ENCODE data around the gene CEBPA.
"Not testable (repeated sequence)": the region's sequence is repeated elsewhere in the genome, so short reads cannot be mapped to it uniquely, and the experiment has no call there.

CEBPA gene

DNA sequence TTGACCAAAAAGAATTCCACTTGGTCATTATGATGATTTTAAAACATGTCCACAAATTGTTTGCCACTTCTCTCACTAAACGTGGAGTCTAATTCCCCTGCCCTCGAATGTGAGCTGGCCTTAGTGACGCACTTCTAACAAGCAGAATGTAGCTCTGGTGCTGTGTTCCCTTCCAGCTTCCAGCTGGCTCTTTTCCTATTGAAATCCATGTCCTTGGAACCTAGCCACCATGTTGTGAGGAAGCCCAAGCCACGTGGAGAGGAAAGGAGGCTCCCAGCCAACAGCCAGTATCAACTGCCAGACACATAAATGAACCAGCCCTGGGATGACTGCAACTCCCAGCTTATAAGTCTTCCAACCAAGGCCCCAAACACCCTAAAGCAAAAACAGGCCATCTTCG, 23.6 kb upstream of the CEBPA start:
- H3K9me3 ChIP-seq (ENCODE audit: control insufficient read depth in 2 of 2, low read length in 2 of 2): peaks cover 0 to 4% of the 10 kb centered on the region in 2 donors
- H3K36me3 ChIP-seq (ENCODE audit: control insufficient read depth in 2 of 2, insufficient read depth in 2 of 2, low read length in 2 of 2): no peaks in the 10 kb centered on the region
- no peak overlapping the region for H3K27ac ChIP-seq (ENCODE audit: low read depth in 2 of 2, low read length in 2 of 2)
- no peaks in the 10 kb centered on the region for H3K27me3 ChIP-seq (ENCODE audit: control insufficient read depth in 2 of 2, insufficient read depth in 2 of 2, low read length in 2 of 2)
- H3K9ac ChIP-seq (ENCODE audit: low read depth in 1 of 2, low read length in 2 of 2): no peak overlapping the region
- H3K4me3 ChIP-seq (ENCODE audit: low read length in 2 of 2): no peak overlapping the region
- H3K4me1 ChIP-seq (ENCODE audit: control insufficient read depth in 2 of 2, insufficient read depth in 2 of 2, low read length in 2 of 2): peaks cover 0 to 5% of the 10 kb centered on the region in 2 donors

DNA sequence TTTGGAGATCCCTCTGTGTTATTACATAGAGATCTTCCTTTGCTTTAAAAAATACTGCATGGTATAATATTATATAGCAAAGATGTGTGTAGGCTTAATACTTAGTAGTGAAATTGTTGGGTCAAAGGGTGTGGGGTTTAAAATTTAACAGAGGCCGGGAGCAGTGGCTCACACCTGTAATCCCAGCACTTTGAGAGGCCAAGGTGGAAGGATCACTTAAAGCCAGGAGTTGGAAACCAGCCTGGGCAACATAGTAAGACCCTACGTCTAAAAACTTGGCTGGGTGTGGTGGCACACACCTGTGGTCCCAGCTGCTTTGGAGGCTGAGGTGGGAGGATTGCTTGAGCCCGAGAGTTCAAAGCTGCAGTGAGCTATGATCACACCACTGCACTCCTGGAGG, 22.3 kb upstream of the CEBPA start:
- H3K27ac ChIP-seq (ENCODE audit: low read depth in 2 of 2, low read length in 2 of 2): no peak overlapping the region
- H3K9me3 ChIP-seq (ENCODE audit: control insufficient read depth in 2 of 2, low read length in 2 of 2): peaks cover 0 to 4% of the 10 kb centered on the region in 2 donors
- peaks cover 0 to 5% of the 10 kb centered on the region in 2 donors for H3K4me1 ChIP-seq (ENCODE audit: control insufficient read depth in 2 of 2, insufficient read depth in 2 of 2, low read length in 2 of 2)
- no peaks in the 10 kb centered on the region for H3K36me3 ChIP-seq (ENCODE audit: control insufficient read depth in 2 of 2, insufficient read depth in 2 of 2, low read length in 2 of 2)
- H3K4me3 ChIP-seq (ENCODE audit: low read length in 2 of 2): no peak overlapping the region
- no peaks in the 10 kb centered on the region for H3K27me3 ChIP-seq (ENCODE audit: control insufficient read depth in 2 of 2, insufficient read depth in 2 of 2, low read length in 2 of 2)
- H3K9ac ChIP-seq (ENCODE audit: low read depth in 1 of 2, low read length in 2 of 2): no peak overlapping the region

DNA sequence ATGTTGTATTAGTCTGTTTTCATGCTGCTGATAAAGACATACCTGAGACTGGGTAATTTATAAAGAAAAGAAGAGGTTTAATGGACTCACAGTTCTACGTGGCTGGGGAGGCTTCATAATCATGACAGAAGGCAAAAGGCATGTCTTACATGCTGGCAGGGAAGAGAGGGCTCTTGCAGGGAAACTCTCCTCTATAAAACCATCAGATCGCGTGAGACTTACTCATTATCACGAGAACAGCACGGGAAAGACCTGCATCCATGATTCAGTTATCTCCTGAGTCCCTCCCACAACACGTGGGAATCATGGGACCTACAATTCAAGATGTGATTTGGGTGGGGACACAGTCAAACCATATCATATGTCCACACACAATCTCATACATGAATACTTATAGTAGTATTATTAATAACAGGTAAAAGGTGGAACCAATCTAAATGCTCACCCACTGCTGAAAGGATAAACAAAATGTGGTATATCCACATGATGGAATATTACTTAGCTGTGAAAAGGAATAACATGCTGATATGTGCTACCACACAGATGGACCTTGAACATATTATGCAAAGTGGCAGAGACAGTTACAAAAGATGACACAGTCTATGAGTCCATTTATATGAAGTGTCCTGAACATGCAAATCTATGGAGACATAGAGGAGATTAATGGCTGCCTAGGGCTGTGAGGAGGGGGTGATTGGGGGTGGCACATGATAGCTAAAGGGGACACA, 20.9 kb upstream of the CEBPA start:
- H3K27ac ChIP-seq (ENCODE audit: low read depth in 2 of 2, low read length in 2 of 2): no peak overlapping the region
- H3K4me1 ChIP-seq (ENCODE audit: control insufficient read depth in 2 of 2, insufficient read depth in 2 of 2, low read length in 2 of 2): peaks cover 3 to 8% of the 10 kb centered on the region in 2 donors
- peaks cover 0 to 4% of the 10 kb centered on the region in 2 donors for H3K9me3 ChIP-seq (ENCODE audit: control insufficient read depth in 2 of 2, low read length in 2 of 2)
- H3K36me3 ChIP-seq (ENCODE audit: control insufficient read depth in 2 of 2, insufficient read depth in 2 of 2, low read length in 2 of 2): no peaks in the 10 kb centered on the region
- no peak overlapping the region for H3K4me3 ChIP-seq (ENCODE audit: low read length in 2 of 2)
- no peak overlapping the region for H3K9ac ChIP-seq (ENCODE audit: low read depth in 1 of 2, low read length in 2 of 2)
- no peaks in the 10 kb centered on the region for H3K27me3 ChIP-seq (ENCODE audit: control insufficient read depth in 2 of 2, insufficient read depth in 2 of 2, low read length in 2 of 2)

DNA sequence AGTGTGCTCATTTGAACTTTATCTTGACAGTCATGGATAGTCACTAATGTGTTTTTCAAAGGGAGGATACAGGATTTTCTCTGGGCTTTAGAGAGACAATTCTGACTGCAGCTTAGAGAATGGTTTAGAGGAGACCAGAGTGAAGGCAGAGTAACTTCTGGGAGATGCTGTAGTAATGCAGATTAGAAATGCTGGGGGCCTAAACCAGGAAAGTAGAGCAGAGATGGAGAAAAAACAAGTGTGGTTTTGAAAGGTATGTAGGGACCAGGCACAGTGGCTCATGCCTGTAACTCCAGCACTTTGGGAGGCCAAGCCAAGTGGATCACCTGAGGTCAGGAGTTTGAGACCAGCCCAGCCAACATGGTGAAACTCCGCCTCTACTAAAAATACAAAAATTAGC, 18.3 kb upstream of the CEBPA start:
- Histone ChIP-seq H3K9ac (ENCODE audit: low read depth in 1 of 2, low read length in 2 of 2) (no peak overlapping the region), H3K9me3 (ENCODE audit: control insufficient read depth in 2 of 2, low read length in 2 of 2) (no peaks in the 10 kb centered on the region), H3K27ac (ENCODE audit: low read depth in 2 of 2, low read length in 2 of 2) (no peak overlapping the region), H3K36me3 (ENCODE audit: control insufficient read depth in 2 of 2, insufficient read depth in 2 of 2, low read length in 2 of 2) (no peaks in the 10 kb centered on the region), H3K4me3 (ENCODE audit: low read length in 2 of 2) (no peak overlapping the region), H3K27me3 (ENCODE audit: control insufficient read depth in 2 of 2, insufficient read depth in 2 of 2, low read length in 2 of 2) (no peaks in the 10 kb centered on the region), H3K4me1 (ENCODE audit: control insufficient read depth in 2 of 2, insufficient read depth in 2 of 2, low read length in 2 of 2) (peaks cover 3 to 22% of the 10 kb centered on the region in 2 donors)

DNA sequence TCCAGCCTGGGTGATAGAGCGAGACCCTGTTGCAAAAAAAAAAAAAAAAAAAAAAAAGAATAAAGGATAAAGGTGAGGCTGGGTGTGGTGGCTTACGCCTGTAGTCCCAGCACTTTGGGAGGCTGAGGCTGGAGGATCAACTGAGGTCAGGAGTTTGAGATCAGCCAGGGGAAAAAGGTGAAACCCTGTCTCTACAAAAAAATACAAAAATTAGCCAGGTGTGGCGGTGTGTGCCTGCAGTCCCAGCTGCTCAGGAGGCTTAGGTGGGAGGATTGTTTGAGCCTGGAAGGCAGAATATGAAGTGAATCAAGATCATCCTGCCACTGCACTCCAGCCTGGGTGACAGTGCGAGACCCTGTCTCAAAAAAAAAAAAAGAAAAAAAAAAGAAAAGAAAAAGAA, 15.7 kb upstream of the CEBPA start:
- H3K27me3 ChIP-seq (ENCODE audit: control insufficient read depth in 2 of 2, insufficient read depth in 2 of 2, low read length in 2 of 2); H3K9me3 ChIP-seq (ENCODE audit: control insufficient read depth in 2 of 2, low read length in 2 of 2); H3K9ac ChIP-seq (ENCODE audit: low read depth in 1 of 2, low read length in 2 of 2); H3K4me3 ChIP-seq (ENCODE audit: low read length in 2 of 2); H3K36me3 ChIP-seq (ENCODE audit: control insufficient read depth in 2 of 2, insufficient read depth in 2 of 2, low read length in 2 of 2): not testable (repeated sequence)
- peak overlapping the region; percentile 81 to 86 for H3K27ac ChIP-seq (ENCODE audit: low read depth in 2 of 2, low read length in 2 of 2)
- H3K4me1 ChIP-seq (ENCODE audit: control insufficient read depth in 2 of 2, insufficient read depth in 2 of 2, low read length in 2 of 2): peaks cover 3 to 18% of the 10 kb centered on the region in 2 donors

DNA sequence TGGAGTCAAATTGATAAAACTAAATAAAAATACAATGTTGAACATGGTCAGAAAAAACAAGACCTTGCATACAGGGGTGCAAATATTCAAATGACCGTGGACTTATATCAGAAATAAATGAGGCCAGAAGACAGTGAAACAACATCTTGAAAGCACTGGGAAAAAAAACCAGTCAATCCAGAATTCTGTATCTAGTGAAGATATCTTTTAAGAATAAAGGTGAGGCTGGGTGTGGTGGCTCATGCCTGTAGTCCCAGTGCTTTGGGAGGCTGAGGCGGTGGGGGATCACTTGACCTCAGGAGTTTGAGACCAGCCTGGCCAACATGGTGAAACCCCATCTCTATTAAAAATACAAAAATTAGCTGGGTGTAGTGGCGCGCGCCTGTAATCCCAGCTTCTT, 15.2 kb upstream of the CEBPA start:
- H3K27me3 ChIP-seq (ENCODE audit: control insufficient read depth in 2 of 2, insufficient read depth in 2 of 2, low read length in 2 of 2): no peaks in the 10 kb centered on the region
- H3K4me3 ChIP-seq (ENCODE audit: low read length in 2 of 2): peak overlapping the region; percentile 19 to 32
- peak overlapping the region in 1 of 2 donors; percentile 38 for H3K9ac ChIP-seq (ENCODE audit: low read depth in 1 of 2, low read length in 2 of 2)
- H3K9me3 ChIP-seq (ENCODE audit: control insufficient read depth in 2 of 2, low read length in 2 of 2): no peaks in the 10 kb centered on the region
- peaks cover 3 to 20% of the 10 kb centered on the region in 2 donors for H3K4me1 ChIP-seq (ENCODE audit: control insufficient read depth in 2 of 2, insufficient read depth in 2 of 2, low read length in 2 of 2)
- no peaks in the 10 kb centered on the region for H3K36me3 ChIP-seq (ENCODE audit: control insufficient read depth in 2 of 2, insufficient read depth in 2 of 2, low read length in 2 of 2)
- peak overlapping the region; percentile 81 to 86 for H3K27ac ChIP-seq (ENCODE audit: low read depth in 2 of 2, low read length in 2 of 2)

DNA sequence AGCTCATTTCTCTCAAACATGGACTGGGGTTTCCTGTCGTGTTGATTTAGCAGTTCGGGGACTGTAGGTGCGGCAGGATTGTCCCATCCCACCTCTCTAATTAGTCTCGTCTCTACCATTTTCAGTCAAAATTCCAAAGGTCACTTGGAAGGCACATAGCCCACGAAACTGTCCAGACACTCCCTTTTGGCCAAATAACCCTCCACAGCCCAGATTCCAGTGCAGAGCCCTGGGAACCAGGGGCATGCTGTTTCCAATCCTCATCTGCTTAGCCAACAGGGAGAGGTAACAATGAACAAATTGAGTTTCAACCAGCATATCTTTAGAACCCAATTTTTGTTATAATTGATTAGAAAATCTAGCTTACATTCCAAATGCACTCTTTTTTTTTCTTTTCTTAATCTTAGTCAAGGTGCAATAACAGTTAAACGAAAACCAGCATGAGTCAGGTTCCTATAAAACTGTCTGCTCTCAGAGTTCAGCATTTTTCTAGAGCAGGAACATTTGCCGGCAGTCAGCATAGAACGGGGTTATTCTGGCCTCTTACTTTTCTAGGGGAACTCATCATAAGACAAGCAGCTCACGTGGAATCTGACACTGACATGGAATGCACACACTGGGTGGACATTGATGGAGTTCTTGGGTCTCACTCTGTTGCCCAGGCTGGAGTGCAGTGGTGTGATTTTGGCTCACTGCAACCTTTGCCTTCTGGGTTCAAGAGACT, 14.4 kb upstream of the CEBPA start:
- peak overlapping the region; percentile 81 to 86 for H3K27ac ChIP-seq (ENCODE audit: low read depth in 2 of 2, low read length in 2 of 2)
- H3K36me3 ChIP-seq (ENCODE audit: control insufficient read depth in 2 of 2, insufficient read depth in 2 of 2, low read length in 2 of 2): no peaks in the 10 kb centered on the region
- H3K4me1 ChIP-seq (ENCODE audit: control insufficient read depth in 2 of 2, insufficient read depth in 2 of 2, low read length in 2 of 2): peaks cover 3 to 23% of the 10 kb centered on the region in 2 donors
- H3K27me3 ChIP-seq (ENCODE audit: control insufficient read depth in 2 of 2, insufficient read depth in 2 of 2, low read length in 2 of 2): no peaks in the 10 kb centered on the region
- H3K9me3 ChIP-seq (ENCODE audit: control insufficient read depth in 2 of 2, low read length in 2 of 2): no peaks in the 10 kb centered on the region
- peak overlapping the region in 1 of 2 donors; percentile 38 for H3K9ac ChIP-seq (ENCODE audit: low read depth in 1 of 2, low read length in 2 of 2)
- peak overlapping the region; percentile 32 to 34 for H3K4me3 ChIP-seq (ENCODE audit: low read length in 2 of 2)

DNA sequence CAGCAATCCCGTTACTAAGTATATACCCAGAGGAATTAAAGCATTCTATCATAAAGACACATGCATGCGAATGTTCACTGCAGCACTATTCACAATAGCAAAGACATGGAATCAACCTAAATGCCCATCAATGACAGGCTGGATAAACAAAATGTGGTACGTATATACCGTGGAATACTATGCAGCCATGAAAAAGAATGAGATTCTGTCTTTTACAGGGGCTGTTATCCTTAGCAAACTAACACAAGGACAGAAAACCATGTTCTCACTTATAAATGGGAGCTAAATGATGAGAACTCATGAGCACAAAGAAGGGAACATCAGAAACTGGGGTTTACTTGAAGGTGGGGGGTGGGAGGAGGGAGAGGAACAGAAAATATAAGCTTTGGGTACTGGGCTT, 10.5 kb upstream of the CEBPA start:
- H3K9ac ChIP-seq (ENCODE audit: low read depth in 1 of 2, low read length in 2 of 2); H3K4me3 ChIP-seq (ENCODE audit: low read length in 2 of 2); H3K9me3 ChIP-seq (ENCODE audit: control insufficient read depth in 2 of 2, low read length in 2 of 2); H3K36me3 ChIP-seq (ENCODE audit: control insufficient read depth in 2 of 2, insufficient read depth in 2 of 2, low read length in 2 of 2); H3K27me3 ChIP-seq (ENCODE audit: control insufficient read depth in 2 of 2, insufficient read depth in 2 of 2, low read length in 2 of 2); H3K27ac ChIP-seq (ENCODE audit: low read depth in 2 of 2, low read length in 2 of 2): not testable (repeated sequence)
- H3K4me1 ChIP-seq (ENCODE audit: control insufficient read depth in 2 of 2, insufficient read depth in 2 of 2, low read length in 2 of 2): peaks cover 12 to 34% of the 10 kb centered on the region in 2 donors

DNA sequence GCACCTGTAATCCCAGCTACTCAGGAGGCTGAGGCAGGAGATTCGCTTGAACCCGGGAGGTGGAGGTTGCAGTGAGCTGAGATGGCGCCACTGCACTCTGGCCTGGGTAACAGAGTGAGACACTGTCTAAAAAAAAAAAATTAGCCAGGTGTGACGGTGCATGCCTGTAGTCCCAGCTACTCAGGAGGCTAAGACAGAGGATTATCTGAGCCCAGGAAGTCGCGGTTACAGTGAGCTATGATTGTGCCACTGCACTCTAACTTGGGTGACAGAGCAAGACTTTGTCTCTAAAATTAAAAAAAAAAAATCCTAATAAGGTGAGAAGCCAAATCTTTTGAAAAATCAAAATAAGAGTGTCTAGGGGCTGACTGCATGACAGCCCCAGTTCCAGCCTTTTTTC, 9.7 kb upstream of the CEBPA start:
- Histone ChIP-seq H3K36me3 (ENCODE audit: control insufficient read depth in 2 of 2, insufficient read depth in 2 of 2, low read length in 2 of 2) (no peaks in the 10 kb centered on the region), H3K4me3 (ENCODE audit: low read length in 2 of 2) (no peak overlapping the region), H3K4me1 (ENCODE audit: control insufficient read depth in 2 of 2, insufficient read depth in 2 of 2, low read length in 2 of 2) (peaks cover 12 to 26% of the 10 kb centered on the region in 2 donors), H3K27ac (ENCODE audit: low read depth in 2 of 2, low read length in 2 of 2) (peak overlapping the region in 1 of 2 donors; percentile 84), H3K27me3 (ENCODE audit: control insufficient read depth in 2 of 2, insufficient read depth in 2 of 2, low read length in 2 of 2) (no peaks in the 10 kb centered on the region), H3K9ac (ENCODE audit: low read depth in 1 of 2, low read length in 2 of 2) (peak overlapping the region in 1 of 2 donors; percentile 33), H3K9me3 (ENCODE audit: control insufficient read depth in 2 of 2, low read length in 2 of 2) (no peaks in the 10 kb centered on the region)

DNA sequence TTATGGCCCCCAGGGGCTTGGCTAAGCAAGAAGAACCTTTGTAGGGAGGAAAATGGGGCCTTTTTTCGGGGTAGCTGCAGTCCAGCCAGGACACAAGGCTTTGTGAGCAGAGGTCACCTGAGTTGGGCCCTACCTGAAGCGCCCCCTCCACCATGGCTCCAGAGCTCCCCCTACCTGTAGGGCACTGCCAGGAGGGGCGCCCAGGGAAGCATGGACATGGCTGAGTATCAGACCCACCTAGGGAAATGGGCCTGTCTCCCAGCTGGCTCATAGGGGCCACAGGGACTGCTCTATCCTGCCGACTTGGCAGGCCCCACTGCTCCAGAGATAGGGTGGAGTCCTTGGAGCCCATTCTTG, 9.0 kb upstream of the CEBPA start:
- no peaks in the 10 kb centered on the region for H3K27me3 ChIP-seq (ENCODE audit: control insufficient read depth in 2 of 2, insufficient read depth in 2 of 2, low read length in 2 of 2)
- peaks cover 12 to 24% of the 10 kb centered on the region in 2 donors for H3K4me1 ChIP-seq (ENCODE audit: control insufficient read depth in 2 of 2, insufficient read depth in 2 of 2, low read length in 2 of 2)
- peak overlapping the region in 1 of 2 donors; percentile 52 for H3K9ac ChIP-seq (ENCODE audit: low read depth in 1 of 2, low read length in 2 of 2)
- H3K27ac ChIP-seq (ENCODE audit: low read depth in 2 of 2, low read length in 2 of 2): peak overlapping the region; percentile 75 to 84
- no peaks in the 10 kb centered on the region for H3K9me3 ChIP-seq (ENCODE audit: control insufficient read depth in 2 of 2, low read length in 2 of 2)
- H3K36me3 ChIP-seq (ENCODE audit: control insufficient read depth in 2 of 2, insufficient read depth in 2 of 2, low read length in 2 of 2): no peaks in the 10 kb centered on the region
- no peak overlapping the region for H3K4me3 ChIP-seq (ENCODE audit: low read length in 2 of 2)
